IMR-90 (cell line): Measurements from ENCODE around the gene CUL7. TPM values are rescaled to one million over a fixed set of nuclear protein-coding genes. Genes with fewer than 3 reads are reported as not detected.
A peak's percentile ranks its signal among the peaks of the same experiment; 100 is the strongest.

ENCODE experiments used
- ATAC-seq: fragments of 200-7000 bp; cut with Tn5 transposase; 2 replicates; pipeline ENCODE4 v1.9.1; 2020; ENCODE audit warnings: low read depth, mild to moderate bottlenecking, moderate library complexity
- BruUV-seq: library from RNA; stranded (reverse); fragments of 400-500 nt; replicated peaks from 2 replicates; lab custom pipeline; 2021; lab: Mats Ljungman, UMichigan
- CTCF ChIA-PET: fragments of 300-600 bp; formaldehyde crosslinking; extraction: SDS; loops from one replicate; lab custom pipeline; 2021; ENCODE audit warnings: antibody characterized with exemption; lab: Yijun Ruan, JAX
- POLR2A ChIA-PET: fragments of 300-600 bp; sonication (Branson Sonifier 250); formaldehyde crosslinking; loops from one replicate; lab custom pipeline; 2022; ENCODE audit warnings: antibody characterized with exemption; ENCODE audit not compliant: unreplicated experiment; lab: Charles Lee
- DNase-seq: peaks from one replicate; pipeline ENCODE4 v3.0.0; 2013
- H2AFZ ChIP-seq: replicated peaks from 2 replicates; pipeline ENCODE3; 2013; ENCODE audit warnings: low read length, mild to moderate bottlenecking; ENCODE audit not compliant: poor library complexity
- H2AK5ac ChIP-seq: 2 replicates; pipeline ENCODE4 v1.6.1; 2013; ENCODE audit warnings: low read depth, low read length, inconsistent platforms
- H2AK9ac ChIP-seq: replicated peaks from 2 replicates; pipeline ENCODE3; 2013; ENCODE audit warnings: mild to moderate bottlenecking, low read depth, low read length, moderate library complexity; ENCODE audit not compliant: poor library complexity
- H2BK120ac ChIP-seq: 2 replicates; pipeline ENCODE4 v1.6.1; 2013; ENCODE audit warnings: low read depth, low read length, inconsistent platforms
- H2BK15ac ChIP-seq: 3 replicates; pipeline ENCODE4 v1.6.1; 2013; ENCODE audit warnings: low read depth, low read length, inconsistent platforms
- H2BK20ac ChIP-seq: 2 replicates; pipeline ENCODE4 v1.6.1; 2013; ENCODE audit warnings: low read depth, mild to moderate bottlenecking, inconsistent platforms, low read length, moderate library complexity
- H2BK5ac ChIP-seq: 2 replicates; pipeline ENCODE4 v1.6.1; 2013; ENCODE audit warnings: mild to moderate bottlenecking, low read depth, low read length, inconsistent platforms; ENCODE audit not compliant: poor library complexity, severe bottlenecking
- H3K14ac ChIP-seq: replicated peaks from 2 replicates; pipeline ENCODE4 v1.6.1; 2013; ENCODE audit warnings: low read depth, low read length, inconsistent platforms
- H3K18ac ChIP-seq: 2 replicates; pipeline ENCODE4 v1.6.1; 2013; ENCODE audit warnings: low read depth, low read length, control low read depth
- H3K23ac ChIP-seq: 2 replicates; pipeline ENCODE4 v1.6.1; 2013; ENCODE audit warnings: low read depth, low read length, inconsistent platforms
- H3K27ac ChIP-seq: 2 replicates; pipeline ENCODE4 v1.5.1; 2013; ENCODE audit warnings: mild to moderate bottlenecking, control low read depth, low read length; ENCODE audit not compliant: insufficient read depth
- H3K27me3 ChIP-seq: 2 replicates; pipeline ENCODE4 v1.6.1; 2013; ENCODE audit warnings: low read length; ENCODE audit not compliant: control insufficient read depth, insufficient read depth
- H3K36me3 ChIP-seq: 2 replicates; pipeline ENCODE4 v1.6.1; 2013; ENCODE audit warnings: low read length, mixed read lengths; ENCODE audit not compliant: control insufficient read depth, insufficient read depth
- H3K4ac ChIP-seq: 2 replicates; pipeline ENCODE4 v1.6.1; 2013; ENCODE audit warnings: low read depth, low read length, inconsistent platforms
- H3K4me1 ChIP-seq: 2 replicates; pipeline ENCODE4 v1.6.1; 2013; ENCODE audit warnings: low read length, mixed read lengths; ENCODE audit not compliant: control insufficient read depth, insufficient read depth
- H3K4me2 ChIP-seq: 2 replicates; pipeline ENCODE4 v1.6.1; 2013; ENCODE audit warnings: low read depth, mild to moderate bottlenecking, control low read depth, low read length, moderate library complexity
- H3K4me3 ChIP-seq: 2 replicates; pipeline ENCODE4 v1.5.1; 2013; ENCODE audit warnings: low read depth, mild to moderate bottlenecking, control low read depth, low read length, moderate library complexity; ENCODE audit not compliant: insufficient read depth
- H3K56ac ChIP-seq: 2 replicates; pipeline ENCODE4 v1.6.1; 2013; ENCODE audit warnings: low read length, inconsistent platforms; ENCODE audit not compliant: insufficient read depth; ENCODE audit errors: extremely low read depth
- H3K79me1 ChIP-seq, 2 experiments: 2 replicates each; pipeline ENCODE4 v1.6.1; 2013; ENCODE audit warnings: low read length in 2 of 2, inconsistent platforms in 1 of 2, low read depth in 1 of 2
- H3K9ac ChIP-seq: 2 replicates; pipeline ENCODE4 v1.6.1; 2013; ENCODE audit warnings: low read depth, low read length, control low read depth
- H3K9me1 ChIP-seq: 2 replicates; pipeline ENCODE4 v1.6.1; 2013; ENCODE audit warnings: low read length, inconsistent platforms; ENCODE audit not compliant: insufficient read depth
- H3K9me3 ChIP-seq: 2 replicates; pipeline ENCODE4 v1.6.1; 2013; ENCODE audit warnings: low read length; ENCODE audit not compliant: control insufficient read depth, insufficient read depth
- H4K20me1 ChIP-seq: 2 replicates; pipeline ENCODE4 v1.6.1; 2013; ENCODE audit warnings: low read length, inconsistent platforms; ENCODE audit not compliant: insufficient read depth
- H4K5ac ChIP-seq: 2 replicates; pipeline ENCODE4 v1.6.1; 2013; ENCODE audit warnings: mild to moderate bottlenecking, low read depth, low read length, control low read depth
- H4K8ac ChIP-seq, 2 experiments: 2 replicates each; pipeline ENCODE4 v1.6.1; 2013; ENCODE audit warnings: low read depth in 2 of 2, low read length in 2 of 2, control low read depth in 1 of 2, inconsistent platforms in 1 of 2
- H4K91ac ChIP-seq: 2 replicates; pipeline ENCODE4 v1.6.1; 2013; ENCODE audit warnings: low read depth, low read length, inconsistent platforms; ENCODE audit not compliant: insufficient read depth
- CEBPB ChIP-seq: IDR thresholded peaks from 2 replicates; pipeline ENCODE4 v1.6.1; 2012; ENCODE audit warnings: low read depth, low read length, improper control_type of control experiment
- CHD1 ChIP-seq: IDR thresholded peaks from 2 replicates; pipeline ENCODE4 v1.6.1; 2012; ENCODE audit warnings: low read depth, low read length, improper control_type of control experiment
- CTCF ChIP-seq: conservative IDR thresholded peaks from 2 replicates; pipeline ENCODE4 v1.5.1; 2012; ENCODE audit warnings: mild to moderate bottlenecking, low read depth, low read length, improper control_type of control experiment
- FOS ChIP-seq: fragments of 150-350 bp; IDR thresholded peaks from 2 replicates; pipeline ENCODE4 v1.6.1; 2016; ENCODE audit warnings: low read depth, low read length
- MAFK ChIP-seq: IDR thresholded peaks from 2 replicates; pipeline ENCODE4 v1.6.1; 2012; ENCODE audit warnings: low read depth, low read length, improper control_type of control experiment
- RAD21 ChIP-seq: IDR thresholded peaks from 2 replicates; pipeline ENCODE4 v1.6.1; 2012; ENCODE audit warnings: low read length, improper control_type of control experiment
- RFX5 ChIP-seq: IDR thresholded peaks from 2 replicates; pipeline ENCODE4 v1.8.0; 2012; ENCODE audit warnings: low read depth, mild to moderate bottlenecking, low read length, moderate library complexity
- SMC3 ChIP-seq: fragments of 150-350 bp; IDR thresholded peaks from 2 replicates; pipeline ENCODE4 v1.6.1; 2016; ENCODE audit warnings: low read depth, mild to moderate bottlenecking, antibody characterized with exemption, low read length, moderate library complexity
- USF2 ChIP-seq: fragments of 150-350 bp; IDR thresholded peaks from 2 replicates; pipeline ENCODE4 v1.6.1; 2017; ENCODE audit warnings: mild to moderate bottlenecking, antibody characterized with exemption, low read length, low read depth
- WGBS, 2 experiments: methylation state at CpG; one replicate each; pipeline versions ENCODE4 v1.1.5 to v1.1.7; 2013; ENCODE audit warnings: missing lambda C conversion rate in 2 of 2; ENCODE audit not compliant: insufficient read length in 1 of 2; ENCODE audit errors: extremely low coverage in 2 of 2; 5-methylcytosine and 5-hydroxymethylcytosine counted together
- dilution Hi-C: fragments of 300-500 bp; cut with HindIII; formaldehyde crosslinking; loops from one replicate; pipeline ENCODE4 v1.14.3; 2018; ENCODE audit warnings: low sequenced_read_pairs; ENCODE audit not compliant: unreplicated experiment
- in situ Hi-C: fragments of 300-500 bp; cut with MboI; formaldehyde crosslinking; loops from 3 replicates; pipeline ENCODE4 v1.14.3; 2019; ENCODE audit warnings: low sequenced_read_pairs, inconsistent platforms, mixed read lengths
- intact Hi-C: fragments of 100-400 bp; cut with micrococcal nuclease; formaldehyde crosslinking; loops from 2 replicates; pipeline ENCODE4 v1.10.0; 2022
- polyA plus RNA-seq, 3 experiments: library from polyadenylated mRNA; depleted of rRNA; stranded (reverse); fragments of >200 nt; gene quantifications; 2 replicates each; pipeline ENCODE4 v1.2.3, GENCODE V29; 2012; ENCODE audit warnings: low replicate concordance in 1 of 3
- total RNA-seq: library from RNA; depleted of rRNA; stranded (reverse); fragments of >200 nt; gene quantifications from 2 replicates; pipeline ENCODE4 v1.2.3, GENCODE V29; 2012

CUL7 gene
- total and polyA plus RNA-seq, 2 of the 4 experiments (the other 2 are of a cell fraction), result 38.0 to 39.3 TPM

- Histone ChIP-seq H4K5ac (peak overlapping the region; percentile 99), H3K4me1 (peaks cover 18% of the 10 kb centered on the region), H2AK9ac (peak overlapping the region; percentile 100), H2BK120ac (peak overlapping the region; percentile 71; the same call in 1 of the 2 replicates), H3K9me1 (peaks cover 21% of the 10 kb centered on the region), H3K27ac (peak overlapping the region; percentile 87), H2BK20ac (no peak overlapping the region), H3K27me3 (no peaks in the 10 kb centered on the region), H2BK15ac (peak overlapping the region; percentile 54; the same call in 1 of the 3 replicates), H3K14ac (peak overlapping the region; percentile 98), H3K18ac (no peak overlapping the region; the same call in 1 of the 2 replicates), H3K4me2 (peak overlapping the region; percentile 99), H3K23ac (peak overlapping the region; percentile 98; the same call in 1 of the 2 replicates), H3K56ac (peak overlapping the region; percentile 89; the same call in 1 of the 2 replicates), H4K8ac (peak overlapping the region; percentile 84 to 100), H2AK5ac (peak overlapping the region; percentile 100), H4K20me1 (no peaks in the 10 kb centered on the region), H3K4me3 (peak overlapping the region; percentile 68), H4K91ac (peak overlapping the region; percentile 88), H3K9me3 (no peaks in the 10 kb centered on the region), H2AFZ (peak overlapping the region; percentile 93), H3K36me3 (peaks cover 47% of the 10 kb centered on the region), H3K4ac (peak overlapping the region; percentile 98), H2BK5ac (peak overlapping the region; percentile 87), H3K9ac (peak overlapping the region; percentile 95; the same call in 1 of the 2 replicates), H3K79me1 (peaks cover 17 to 50% of the 10 kb centered on the region in 2 experiments; a peak in 3 of 4 replicates)
- no peak for TF ChIP-seq CEBPB
- TF ChIP-seq RFX5, result no peak
- no peak for TF ChIP-seq USF2
- no peak for TF ChIP-seq CTCF
- no peak for TF ChIP-seq MAFK
- no peak for TF ChIP-seq RAD21
- no peak for TF ChIP-seq FOS
- TF ChIP-seq CHD1, result no peak
- no peak for TF ChIP-seq SMC3
- DNase-seq (no peak), ATAC-seq (no peak)
- POLR2A ChIA-PET, result no interaction called here
- in situ Hi-C loops (no loop called here), dilution Hi-C loops (no loop called here), intact Hi-C loops (loop anchor here (5.0 kb wide), 1 partner anchor 90 kb away; no protein-coding TSS in a partner anchor)
- CTCF ChIA-PET, result no interaction called here
- BruUV-seq, result TSS peak; percentile 46
- WGBS, 2 experiments, result 89% methylated on average over 14 of the region's 19 CpGs; no CpG with 5 or more reads in 1 of the 2 experiments
Observed at GRCh38 chr6:43052225-43052841, 1.3 kb downstream of the CUL7 start.
